GM12878 (cell line): ENCODE measurements around the gene UFC1. TPM values are rescaled to one million over a fixed set of nuclear protein-coding genes. Genes with fewer than 3 reads are reported as not detected.

ENCODE experiments used
- ATF7 ChIP-seq: fragments of 450-650 bp; IDR thresholded peaks from 2 replicates; pipeline ENCODE4 v1.6.1; 2016; ENCODE audit warnings: low read depth, mild to moderate bottlenecking
- CBX5 ChIP-seq: sonication (generic); IDR thresholded peaks from 2 replicates; pipeline ENCODE4 v1.6.1; 2016; ENCODE audit warnings: low read depth, moderate library complexity, mild to moderate bottlenecking, inconsistent platforms
- DPF2 ChIP-seq: fragments of 450-650 bp; IDR thresholded peaks from 2 replicates; pipeline ENCODE4 v1.6.1; 2017; ENCODE audit warnings: mild to moderate bottlenecking
- EP300 ChIP-seq, 2 experiments: fragments of 150-350 bp in 1 of 2; IDR thresholded peaks; 2 replicates each; pipeline ENCODE4 v1.6.1; 2011 to 2012; ENCODE audit warnings: low read depth in 2 of 2, low read length in 2 of 2, borderline replicate concordance in 1 of 2, improper control_type of control experiment in 1 of 2, inconsistent platforms in 1 of 2; ENCODE audit not compliant: control insufficient read depth in 1 of 2
- ETV6 ChIP-seq, 2 experiments: fragments of 450-650 bp in 1 of 2; IDR thresholded peaks in 1 of 2; conservative IDR thresholded peaks in 1 of 2; 2 replicates each; pipeline ENCODE4 v1.6.1; 2014; ENCODE audit warnings: antibody characterized with exemption in 1 of 2, borderline replicate concordance in 1 of 2, low read depth in 1 of 2, mild to moderate bottlenecking in 1 of 2, moderate library complexity in 1 of 2
- FOXK2 ChIP-seq: fragments of 450-650 bp; IDR thresholded peaks from 2 replicates; pipeline ENCODE4 v1.6.1; 2017; ENCODE audit warnings: mild to moderate bottlenecking, moderate library complexity
- KDM1A ChIP-seq: fragments of 200-600 bp; sonication (generic); IDR thresholded peaks from 2 replicates; pipeline ENCODE4 v1.6.1; 2016; ENCODE audit warnings: borderline replicate concordance
- KLF5 ChIP-seq: fragments of 450-650 bp; IDR thresholded peaks from 2 replicates; pipeline ENCODE4 v1.6.1; 2014; ENCODE audit warnings: mild to moderate bottlenecking; ENCODE audit not compliant: partially characterized antibody
- NFYA ChIP-seq: IDR thresholded peaks from 2 replicates; pipeline ENCODE4 v1.6.1; 2011; ENCODE audit warnings: low read depth, mild to moderate bottlenecking, low read length, improper control_type of control experiment, borderline replicate concordance
- NR2C1 ChIP-seq: fragments of 450-650 bp; IDR thresholded peaks from 2 replicates; pipeline ENCODE4 v1.6.1; 2017; ENCODE audit warnings: antibody characterized with exemption, mild to moderate bottlenecking, moderate library complexity
- NR2C2 ChIP-seq: IDR thresholded peaks from 2 replicates; pipeline ENCODE4 v1.6.1; 2011; ENCODE audit warnings: borderline replicate concordance, low read depth; ENCODE audit not compliant: control insufficient read depth, insufficient read length
- RAD51 ChIP-seq: fragments of 450-650 bp; IDR thresholded peaks from 2 replicates; pipeline ENCODE4 v1.6.1; 2016; ENCODE audit warnings: moderate library complexity, mild to moderate bottlenecking, inconsistent platforms
- RCOR1 ChIP-seq: conservative IDR thresholded peaks from 2 replicates; pipeline ENCODE4 v1.6.1; 2012; ENCODE audit warnings: low read depth, low read length, improper control_type of control experiment
- RFX5 ChIP-seq: IDR thresholded peaks from 2 replicates; pipeline ENCODE4 v1.6.1; 2011; ENCODE audit warnings: low read depth, low read length, improper control_type of control experiment
- STAT3 ChIP-seq: IDR thresholded peaks from 2 replicates; pipeline ENCODE4 v1.6.1; 2011; ENCODE audit warnings: low read depth, low read length, improper control_type of control experiment
- ZNF274 ChIP-seq: IDR thresholded peaks from one replicate; pipeline ENCODE4 v1.8.0; 2011; ENCODE audit not compliant: insufficient read length, insufficient read depth
- polyA plus RNA-seq, 11 experiments: library from polyadenylated mRNA; depleted of rRNA in 4 of 11; unstranded in 6 of 11; stranded (reverse) in 5 of 11; fragments of >200 nt; fragmentation: Nextera tagmentation in 4 of 11; fragmentation: Illumina TruSeq in 1 of 11; extraction: Ambion mirVana in 4 of 11; extraction: Trizol in 1 of 11; gene quantifications; 1 replicate in 1 of 11; 2 replicates in 10 of 11; pipeline versions ENCODE4 v1.2.1 to v1.2.3, GENCODE V29; 2011 to 2016; ENCODE audit warnings: inconsistent platforms in 2 of 11, missing spikeins in 2 of 11, low read depth in 1 of 11
- total RNA-seq, 4 experiments: library from RNA; depleted of rRNA in 3 of 4; stranded (reverse); fragments of >200 nt in 3 of 4; fragmentation: Illumina TruSeq in 1 of 4; extraction: Trizol in 1 of 4; gene quantifications; 2 replicates each; pipeline versions ENCODE4 v1.2.1 to v1.2.3, GENCODE V29; 2013 to 2021
- TF ChIP-seq, protein P1 (sequence below): fragments of 450-650 bp; IDR thresholded peaks from 2 replicates; pipeline ENCODE4 v1.6.1; 2017; ENCODE audit warnings: borderline replicate concordance
- TF ChIP-seq, protein P2 (sequence below): fragments of 450-650 bp; IDR thresholded peaks from 2 replicates; pipeline ENCODE4 v1.6.1; 2017; ENCODE audit warnings: mild to moderate bottlenecking, moderate library complexity
- TF ChIP-seq, protein P3 (sequence below): fragments of 450-650 bp; IDR thresholded peaks from 2 replicates; pipeline ENCODE4 v1.6.1; 2017; ENCODE audit warnings: antibody characterized with exemption, mild to moderate bottlenecking, moderate library complexity
- TF ChIP-seq, protein P4 (sequence below): IDR thresholded peaks from 2 replicates; pipeline ENCODE4 v1.6.1; 2012; ENCODE audit warnings: low read depth, low read length, improper control_type of control experiment

Gene UFC1
- total and polyA plus RNA-seq, 10 of the 15 experiments (the other 5 are each of a cell fraction or from before 2014, with no cell fraction given) = 95.9 to 239 (median 151) TPM

DNA sequence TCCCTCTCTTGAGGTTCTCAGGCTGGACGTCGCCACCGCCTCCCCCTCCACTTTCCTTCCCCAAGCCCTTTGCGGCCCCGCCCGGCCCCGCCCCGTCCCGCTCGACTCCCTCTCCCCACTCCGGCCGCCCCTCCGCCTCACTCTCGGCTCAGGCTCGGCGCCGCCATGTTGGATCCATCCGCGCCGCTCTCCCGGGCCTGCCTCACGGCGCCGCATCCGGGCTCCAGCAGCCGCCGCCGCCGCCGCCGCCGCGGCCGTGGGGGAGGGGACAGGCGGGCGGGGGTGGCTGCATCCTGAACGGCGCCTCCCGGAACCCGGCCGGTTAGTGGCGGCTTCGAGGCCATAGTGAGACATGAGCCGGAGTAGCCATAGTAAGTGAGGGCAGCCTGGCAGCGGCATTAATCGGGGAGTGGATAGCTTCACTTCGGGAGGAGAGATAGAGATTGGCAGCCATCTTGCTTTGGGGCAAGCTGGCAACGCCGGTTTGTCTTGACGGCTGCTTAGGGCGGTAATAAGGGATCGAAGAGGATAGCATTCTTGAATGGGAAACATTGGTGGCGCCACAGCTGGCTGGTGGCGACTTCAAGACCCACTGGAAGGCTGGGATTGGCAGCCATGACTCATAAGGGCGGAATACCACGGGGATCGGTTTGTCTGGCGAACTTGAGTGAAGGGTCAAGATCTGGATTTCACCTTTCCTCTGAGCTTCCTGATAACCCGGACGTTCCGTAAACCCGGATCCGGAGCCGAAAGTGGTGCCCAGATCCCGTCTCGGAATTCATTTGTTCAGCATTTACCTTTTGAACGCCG, 21.2 kb upstream of the UFC1 start, which contains the start of gene DEDD (continued):
- TF ChIP-seq RAD51 (no peak), KDM1A (no peak), KLF5 (peak; percentile 84), FOXK2 (peak; percentile 41; the same call in 1 of the 2 replicates), NR2C1 (peak; percentile 92), ZNF274 (no peak), RCOR1 (0 out of 2 replicates have a peak, but pooled peaks have one; percentile 49), RFX5 (no peak), ATF7 (0 out of 2 replicates have a peak, but pooled peaks have one; percentile 25), EP300 (IDR thresholded peaks at IDR 0.05; ENCODE audit: borderline replicate concordance in 1 of 2, control insufficient read depth in 1 of 2, low read depth in 2 of 2, low read length in 2 of 2) (peak in 1 of 2 experiments; percentile 51; a peak in 2 of 4 replicates), NFYA (no peak), DPF2 (peak; percentile 82), CBX5 (no peak), STAT3 (no peak), ETV6 (conservative IDR thresholded peaks at IDR 0.05 in 1 of 2, IDR thresholded peaks at IDR 0.05 in 1 of 2; ENCODE audit: borderline replicate concordance in 1 of 2, low read depth in 1 of 2) (peak in 1 of 2 experiments; percentile 33; a peak in 2 of 4 replicates), NR2C2 (no peak)
- TF ChIP-seq, protein P1, sequence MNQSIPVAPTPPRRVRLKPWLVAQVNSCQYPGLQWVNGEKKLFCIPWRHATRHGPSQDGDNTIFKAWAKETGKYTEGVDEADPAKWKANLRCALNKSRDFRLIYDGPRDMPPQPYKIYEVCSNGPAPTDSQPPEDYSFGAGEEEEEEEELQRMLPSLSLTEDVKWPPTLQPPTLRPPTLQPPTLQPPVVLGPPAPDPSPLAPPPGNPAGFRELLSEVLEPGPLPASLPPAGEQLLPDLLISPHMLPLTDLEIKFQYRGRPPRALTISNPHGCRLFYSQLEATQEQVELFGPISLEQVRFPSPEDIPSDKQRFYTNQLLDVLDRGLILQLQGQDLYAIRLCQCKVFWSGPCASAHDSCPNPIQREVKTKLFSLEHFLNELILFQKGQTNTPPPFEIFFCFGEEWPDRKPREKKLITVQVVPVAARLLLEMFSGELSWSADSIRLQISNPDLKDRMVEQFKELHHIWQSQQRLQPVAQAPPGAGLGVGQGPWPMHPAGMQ = no peak
- TF ChIP-seq, protein P2, sequence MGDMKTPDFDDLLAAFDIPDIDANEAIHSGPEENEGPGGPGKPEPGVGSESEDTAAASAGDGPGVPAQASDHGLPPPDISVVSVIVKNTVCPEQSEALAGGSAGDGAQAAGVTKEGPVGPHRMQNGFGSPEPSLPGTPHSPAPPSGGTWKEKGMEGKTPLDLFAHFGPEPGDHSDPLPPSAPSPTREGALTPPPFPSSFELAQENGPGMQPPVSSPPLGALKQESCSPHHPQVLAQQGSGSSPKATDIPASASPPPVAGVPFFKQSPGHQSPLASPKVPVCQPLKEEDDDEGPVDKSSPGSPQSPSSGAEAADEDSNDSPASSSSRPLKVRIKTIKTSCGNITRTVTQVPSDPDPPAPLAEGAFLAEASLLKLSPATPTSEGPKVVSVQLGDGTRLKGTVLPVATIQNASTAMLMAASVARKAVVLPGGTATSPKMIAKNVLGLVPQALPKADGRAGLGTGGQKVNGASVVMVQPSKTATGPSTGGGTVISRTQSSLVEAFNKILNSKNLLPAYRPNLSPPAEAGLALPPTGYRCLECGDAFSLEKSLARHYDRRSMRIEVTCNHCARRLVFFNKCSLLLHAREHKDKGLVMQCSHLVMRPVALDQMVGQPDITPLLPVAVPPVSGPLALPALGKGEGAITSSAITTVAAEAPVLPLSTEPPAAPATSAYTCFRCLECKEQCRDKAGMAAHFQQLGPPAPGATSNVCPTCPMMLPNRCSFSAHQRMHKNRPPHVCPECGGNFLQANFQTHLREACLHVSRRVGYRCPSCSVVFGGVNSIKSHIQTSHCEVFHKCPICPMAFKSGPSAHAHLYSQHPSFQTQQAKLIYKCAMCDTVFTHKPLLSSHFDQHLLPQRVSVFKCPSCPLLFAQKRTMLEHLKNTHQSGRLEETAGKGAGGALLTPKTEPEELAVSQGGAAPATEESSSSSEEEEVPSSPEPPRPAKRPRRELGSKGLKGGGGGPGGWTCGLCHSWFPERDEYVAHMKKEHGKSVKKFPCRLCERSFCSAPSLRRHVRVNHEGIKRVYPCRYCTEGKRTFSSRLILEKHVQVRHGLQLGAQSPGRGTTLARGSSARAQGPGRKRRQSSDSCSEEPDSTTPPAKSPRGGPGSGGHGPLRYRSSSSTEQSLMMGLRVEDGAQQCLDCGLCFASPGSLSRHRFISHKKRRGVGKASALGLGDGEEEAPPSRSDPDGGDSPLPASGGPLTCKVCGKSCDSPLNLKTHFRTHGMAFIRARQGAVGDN = peak; percentile 79
- TF ChIP-seq, protein P3, sequence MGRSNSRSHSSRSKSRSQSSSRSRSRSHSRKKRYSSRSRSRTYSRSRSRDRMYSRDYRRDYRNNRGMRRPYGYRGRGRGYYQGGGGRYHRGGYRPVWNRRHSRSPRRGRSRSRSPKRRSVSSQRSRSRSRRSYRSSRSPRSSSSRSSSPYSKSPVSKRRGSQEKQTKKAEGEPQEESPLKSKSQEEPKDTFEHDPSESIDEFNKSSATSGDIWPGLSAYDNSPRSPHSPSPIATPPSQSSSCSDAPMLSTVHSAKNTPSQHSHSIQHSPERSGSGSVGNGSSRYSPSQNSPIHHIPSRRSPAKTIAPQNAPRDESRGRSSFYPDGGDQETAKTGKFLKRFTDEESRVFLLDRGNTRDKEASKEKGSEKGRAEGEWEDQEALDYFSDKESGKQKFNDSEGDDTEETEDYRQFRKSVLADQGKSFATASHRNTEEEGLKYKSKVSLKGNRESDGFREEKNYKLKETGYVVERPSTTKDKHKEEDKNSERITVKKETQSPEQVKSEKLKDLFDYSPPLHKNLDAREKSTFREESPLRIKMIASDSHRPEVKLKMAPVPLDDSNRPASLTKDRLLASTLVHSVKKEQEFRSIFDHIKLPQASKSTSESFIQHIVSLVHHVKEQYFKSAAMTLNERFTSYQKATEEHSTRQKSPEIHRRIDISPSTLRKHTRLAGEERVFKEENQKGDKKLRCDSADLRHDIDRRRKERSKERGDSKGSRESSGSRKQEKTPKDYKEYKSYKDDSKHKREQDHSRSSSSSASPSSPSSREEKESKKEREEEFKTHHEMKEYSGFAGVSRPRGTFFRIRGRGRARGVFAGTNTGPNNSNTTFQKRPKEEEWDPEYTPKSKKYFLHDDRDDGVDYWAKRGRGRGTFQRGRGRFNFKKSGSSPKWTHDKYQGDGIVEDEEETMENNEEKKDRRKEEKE = peak; percentile 67
- TF ChIP-seq, protein P4, sequence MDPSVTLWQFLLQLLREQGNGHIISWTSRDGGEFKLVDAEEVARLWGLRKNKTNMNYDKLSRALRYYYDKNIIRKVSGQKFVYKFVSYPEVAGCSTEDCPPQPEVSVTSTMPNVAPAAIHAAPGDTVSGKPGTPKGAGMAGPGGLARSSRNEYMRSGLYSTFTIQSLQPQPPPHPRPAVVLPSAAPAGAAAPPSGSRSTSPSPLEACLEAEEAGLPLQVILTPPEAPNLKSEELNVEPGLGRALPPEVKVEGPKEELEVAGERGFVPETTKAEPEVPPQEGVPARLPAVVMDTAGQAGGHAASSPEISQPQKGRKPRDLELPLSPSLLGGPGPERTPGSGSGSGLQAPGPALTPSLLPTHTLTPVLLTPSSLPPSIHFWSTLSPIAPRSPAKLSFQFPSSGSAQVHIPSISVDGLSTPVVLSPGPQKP = no peak
